ENCODE measurements around the gene TNFRSF8.

The TNFRSF8 gene

GRCh38 chr1:12138196-12139168 lies 75.4 kb downstream of the TNFRSF8 start:
- Histone ChIP-seq H3K27ac (ENCODE audit: low read depth, low read length) (no peak overlapping the region), H3K4me3 (ENCODE audit: insufficient read depth, low read length, poor library complexity, severe bottlenecking) (no peak overlapping the region), H3K79me2 (ENCODE audit: insufficient read depth, low read length) (no peaks in the 10 kb centered on the region), H3K9me3 (ENCODE audit: insufficient read depth, low read length) (no peaks in the 10 kb centered on the region), H3K36me3 (ENCODE audit: low read length) (no peaks in the 10 kb centered on the region), H3K27me3 (ENCODE audit: low read length) (no peaks in the 10 kb centered on the region), H3K4me2 (ENCODE audit: low read depth, low read length, poor library complexity, severe bottlenecking) (no peak overlapping the region), H3K9ac (ENCODE audit: low read length) (no peak overlapping the region), H3F3A (ENCODE audit: insufficient read depth) (no peaks in the 10 kb centered on the region), H2AFZ (ENCODE audit: low read depth, low read length, severe bottlenecking) (no peak overlapping the region), H3K9me2 (replicated peaks; ENCODE audit: insufficient read depth, low read length) (no peaks in the 10 kb centered on the region), H4K20me1 (ENCODE audit: low read depth, low read length) (no peaks in the 10 kb centered on the region)
- no peak for TF ChIP-seq EZH2phosphoT487 (conservative IDR thresholded peaks at IDR 0.05; ENCODE audit: low read length)
- TF ChIP-seq, protein P1, sequence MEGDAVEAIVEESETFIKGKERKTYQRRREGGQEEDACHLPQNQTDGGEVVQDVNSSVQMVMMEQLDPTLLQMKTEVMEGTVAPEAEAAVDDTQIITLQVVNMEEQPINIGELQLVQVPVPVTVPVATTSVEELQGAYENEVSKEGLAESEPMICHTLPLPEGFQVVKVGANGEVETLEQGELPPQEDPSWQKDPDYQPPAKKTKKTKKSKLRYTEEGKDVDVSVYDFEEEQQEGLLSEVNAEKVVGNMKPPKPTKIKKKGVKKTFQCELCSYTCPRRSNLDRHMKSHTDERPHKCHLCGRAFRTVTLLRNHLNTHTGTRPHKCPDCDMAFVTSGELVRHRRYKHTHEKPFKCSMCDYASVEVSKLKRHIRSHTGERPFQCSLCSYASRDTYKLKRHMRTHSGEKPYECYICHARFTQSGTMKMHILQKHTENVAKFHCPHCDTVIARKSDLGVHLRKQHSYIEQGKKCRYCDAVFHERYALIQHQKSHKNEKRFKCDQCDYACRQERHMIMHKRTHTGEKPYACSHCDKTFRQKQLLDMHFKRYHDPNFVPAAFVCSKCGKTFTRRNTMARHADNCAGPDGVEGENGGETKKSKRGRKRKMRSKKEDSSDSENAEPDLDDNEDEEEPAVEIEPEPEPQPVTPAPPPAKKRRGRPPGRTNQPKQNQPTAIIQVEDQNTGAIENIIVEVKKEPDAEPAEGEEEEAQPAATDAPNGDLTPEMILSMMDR (IDR thresholded peaks at IDR 0.05; ENCODE audit: insufficient read depth, low read length, poor library complexity, severe bottlenecking): no peak

GRCh38 chr1:12140016-12140415 lies 76.9 kb downstream of the TNFRSF8 start:
- Histone ChIP-seq H3K36me3 (ENCODE audit: low read length) (no peaks in the 10 kb centered on the region), H3K4me2 (ENCODE audit: low read depth, low read length, poor library complexity, severe bottlenecking) (no peak overlapping the region), H4K20me1 (ENCODE audit: low read depth, low read length) (no peaks in the 10 kb centered on the region), H2AFZ (ENCODE audit: low read depth, low read length, severe bottlenecking) (no peak overlapping the region), H3K9ac (ENCODE audit: low read length) (no peak overlapping the region), H3F3A (ENCODE audit: insufficient read depth) (no peaks in the 10 kb centered on the region), H3K9me3 (ENCODE audit: insufficient read depth, low read length) (no peaks in the 10 kb centered on the region), H3K27ac (ENCODE audit: low read depth, low read length) (no peak overlapping the region), H3K79me2 (ENCODE audit: insufficient read depth, low read length) (no peaks in the 10 kb centered on the region), H3K9me2 (replicated peaks; ENCODE audit: insufficient read depth, low read length) (no peaks in the 10 kb centered on the region), H3K4me3 (ENCODE audit: insufficient read depth, low read length, poor library complexity, severe bottlenecking) (no peak overlapping the region), H3K27me3 (ENCODE audit: low read length) (no peaks in the 10 kb centered on the region)
- TF ChIP-seq EZH2phosphoT487 (conservative IDR thresholded peaks at IDR 0.05; ENCODE audit: low read length): no peak
- TF ChIP-seq, protein P1 (IDR thresholded peaks at IDR 0.05; ENCODE audit: insufficient read depth, low read length, poor library complexity, severe bottlenecking): no peak

DNA sequence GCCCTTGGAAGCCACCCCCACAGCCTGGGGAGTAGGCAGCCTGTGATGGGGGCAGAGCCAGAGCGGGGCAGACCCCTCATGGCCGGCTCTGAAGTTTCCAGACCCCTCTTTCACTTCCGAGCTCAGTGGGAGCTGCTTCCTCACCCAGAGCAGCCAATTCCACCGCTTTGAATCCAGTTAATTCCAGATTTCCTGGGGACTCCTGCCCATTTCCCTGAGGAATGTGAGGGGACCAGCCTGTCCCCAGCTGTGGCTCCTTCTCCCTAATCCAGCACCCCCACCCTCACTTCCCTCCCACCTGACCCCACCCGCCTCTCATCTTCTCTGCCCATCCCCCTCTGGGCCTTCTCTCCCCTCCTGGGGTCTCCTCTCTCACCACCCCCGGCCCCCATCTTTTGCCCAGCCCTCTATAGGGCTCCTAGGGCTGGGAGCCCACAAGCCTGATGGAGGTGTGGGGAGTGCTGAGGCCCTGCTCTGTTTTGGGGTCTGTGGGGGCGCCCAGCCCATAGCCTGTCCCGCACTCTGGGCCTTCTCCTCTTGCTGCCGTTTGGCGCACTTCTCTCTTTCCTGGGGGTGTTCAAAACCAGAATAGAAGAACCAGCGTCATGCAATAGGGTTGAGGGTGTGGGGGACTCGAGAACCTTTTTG lies 77.5 kb downstream of the TNFRSF8 start:
- Histone ChIP-seq H3K4me3 (ENCODE audit: insufficient read depth, low read length, poor library complexity, severe bottlenecking) (no peak overlapping the region), H3F3A (ENCODE audit: insufficient read depth) (no peaks in the 10 kb centered on the region), H3K27me3 (ENCODE audit: low read length) (no peaks in the 10 kb centered on the region), H3K4me2 (ENCODE audit: low read depth, low read length, poor library complexity, severe bottlenecking) (no peak overlapping the region), H3K9ac (ENCODE audit: low read length) (no peak overlapping the region), H3K27ac (ENCODE audit: low read depth, low read length) (no peak overlapping the region), H4K20me1 (ENCODE audit: low read depth, low read length) (no peaks in the 10 kb centered on the region), H2AFZ (ENCODE audit: low read depth, low read length, severe bottlenecking) (no peak overlapping the region), H3K9me2 (replicated peaks; ENCODE audit: insufficient read depth, low read length) (no peaks in the 10 kb centered on the region), H3K79me2 (ENCODE audit: insufficient read depth, low read length) (no peaks in the 10 kb centered on the region), H3K9me3 (ENCODE audit: insufficient read depth, low read length) (no peaks in the 10 kb centered on the region), H3K36me3 (ENCODE audit: low read length) (no peaks in the 10 kb centered on the region)
- no peak for TF ChIP-seq EZH2phosphoT487 (conservative IDR thresholded peaks at IDR 0.05; ENCODE audit: low read length)
- TF ChIP-seq, protein P1 (IDR thresholded peaks at IDR 0.05; ENCODE audit: insufficient read depth, low read length, poor library complexity, severe bottlenecking): no peak

All from SU-DHL-6 (cell line).